Esophagus (tissue), 2 donors: Measurements from ENCODE around the gene GGCX. TPM values are rescaled to one million over a fixed set of nuclear protein-coding genes. Genes with fewer than 3 reads are reported as not detected.

Source experiments
- H3K27ac ChIP-seq, 2 donors: one replicate each; pipeline ENCODE4 v1.5.1; 2013; ENCODE audit warnings: low read depth in 2 of 2, mild to moderate bottlenecking in 2 of 2, inconsistent platforms in 1 of 2, low read length in 1 of 2, moderate library complexity in 1 of 2
- H3K27me3 ChIP-seq, 2 donors: one replicate each; pipeline ENCODE4 v1.6.1; 2013; ENCODE audit warnings: low read length in 2 of 2, control low read depth in 1 of 2, mild to moderate bottlenecking in 1 of 2; ENCODE audit not compliant: insufficient read depth in 2 of 2, control insufficient read depth in 1 of 2
- H3K36me3 ChIP-seq, 2 donors: one replicate each; pipeline ENCODE4 v1.6.1; 2013; ENCODE audit warnings: low read length in 1 of 2; ENCODE audit not compliant: control insufficient read depth in 2 of 2, insufficient read depth in 2 of 2
- H3K4me1 ChIP-seq, 2 donors: one replicate each; pipeline ENCODE4 v1.6.1; 2013; ENCODE audit warnings: low read length in 1 of 2; ENCODE audit not compliant: control insufficient read depth in 2 of 2, insufficient read depth in 2 of 2
- H3K4me3 ChIP-seq, 2 donors: one replicate each; pipeline ENCODE4 v1.5.1; 2013; ENCODE audit warnings: low read length in 2 of 2, mild to moderate bottlenecking in 2 of 2, low read depth in 1 of 2, moderate library complexity in 1 of 2
- H3K9me3 ChIP-seq, 2 donors: one replicate each; pipeline ENCODE4 v1.6.1; 2013; ENCODE audit warnings: mild to moderate bottlenecking in 2 of 2, low read depth in 1 of 2, low read length in 1 of 2, moderate library complexity in 1 of 2; ENCODE audit not compliant: control insufficient read depth in 2 of 2, insufficient read depth in 1 of 2
- WGBS, 2 donors: extraction: QIAGEN DNeasy Blood & Tissue Kit; methylation state at CpG; one replicate each; pipeline ENCODE4 v1.1.7; 2013; 5-methylcytosine and 5-hydroxymethylcytosine counted together
- polyA plus RNA-seq, 2 donors: library from polyadenylated mRNA; stranded (reverse); fragments of 200-250 nt; gene quantifications; one replicate each; pipeline ENCODE4 v1.2.3, GENCODE V29; 2013
- donor health status: healthy with polysubstance abuse.
- donor health status: Bipolar disorder and iron deficiency.

GGCX gene
- polyA plus RNA-seq, 2 donors, result 10.2 to 18.1 TPM

GRCh38 chr2:85506768-85507181 lies 54.5 kb downstream of the GGCX start:
- WGBS, 2 donors, result 68 to 69% methylated on average over 7 of the region's 7 CpGs
- Histone ChIP-seq H3K4me1 (peaks cover 8 to 22% of the 10 kb centered on the region in 2 donors), H3K27ac (peak overlapping the region in 1 of 2 donors; percentile 32), H3K4me3 (no peak overlapping the region), H3K9me3 (no peaks in the 10 kb centered on the region), H3K36me3 (no peaks in the 10 kb centered on the region), H3K27me3 (no peaks in the 10 kb centered on the region)

DNA sequence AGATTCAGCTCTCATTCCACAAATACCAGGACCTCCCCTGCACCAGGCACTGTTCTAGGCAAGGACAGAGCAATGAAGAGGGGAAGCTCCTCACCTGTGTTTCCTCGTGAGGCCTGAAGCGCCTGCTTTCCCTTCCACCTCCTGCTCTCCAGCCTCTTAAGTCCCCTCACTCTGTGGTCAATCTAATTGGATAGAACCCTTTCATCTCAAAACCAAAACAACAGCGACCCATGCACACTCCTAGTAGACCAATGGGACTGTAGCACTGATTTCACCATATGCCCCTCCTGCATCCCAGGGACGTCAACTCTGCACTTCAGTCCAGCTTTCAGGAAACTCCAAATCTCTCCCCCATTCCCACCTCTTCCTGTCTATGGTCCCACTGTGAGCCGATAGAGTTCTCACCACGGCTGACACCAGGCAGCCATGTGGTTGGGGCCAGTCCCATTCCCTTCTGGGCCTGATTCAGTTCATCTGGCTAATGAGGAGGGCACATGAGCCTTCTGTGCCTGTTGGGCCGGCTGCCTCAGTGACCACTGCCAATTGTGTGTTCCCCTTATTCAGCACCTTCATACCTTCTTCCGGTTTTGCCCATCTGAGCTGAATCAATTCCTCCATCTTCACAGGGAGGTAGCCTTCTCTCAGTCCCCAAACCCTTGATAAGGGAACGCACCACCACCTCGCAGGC lies 55.6 kb downstream of the GGCX start:
- WGBS, 2 donors, result 85 to 92% methylated on average over 10 of the region's 10 CpGs
- Histone ChIP-seq H3K4me3 (no peak overlapping the region), H3K36me3 (no peaks in the 10 kb centered on the region), H3K27ac (peak overlapping the region; percentile 41 to 62), H3K4me1 (peaks cover 8 to 22% of the 10 kb centered on the region in 2 donors), H3K9me3 (no peaks in the 10 kb centered on the region), H3K27me3 (no peaks in the 10 kb centered on the region)

GRCh38 chr2:85504778-85505261 lies 56.5 kb downstream of the GGCX start:
- Histone ChIP-seq H3K4me1 (peaks cover 8 to 22% of the 10 kb centered on the region in 2 donors), H3K27ac (peak overlapping the region; percentile 46 to 62), H3K4me3 (no peak overlapping the region), H3K27me3 (no peaks in the 10 kb centered on the region), H3K9me3 (no peaks in the 10 kb centered on the region), H3K36me3 (no peaks in the 10 kb centered on the region)
- 20 to 35% methylated on average over 3 of the region's 3 CpGs for WGBS, 2 donors

GRCh38 chr2:85503851-85504777 lies 57.2 kb downstream of the GGCX start:
- Histone ChIP-seq H3K4me1 (peaks cover 8 to 22% of the 10 kb centered on the region in 2 donors), H3K27ac (peak overlapping the region; percentile 46 to 79), H3K4me3 (no peak overlapping the region), H3K9me3 (no peaks in the 10 kb centered on the region), H3K36me3 (no peaks in the 10 kb centered on the region), H3K27me3 (no peaks in the 10 kb centered on the region)
- WGBS, 2 donors, result 73 to 75% methylated on average over 18 of the region's 18 CpGs

DNA sequence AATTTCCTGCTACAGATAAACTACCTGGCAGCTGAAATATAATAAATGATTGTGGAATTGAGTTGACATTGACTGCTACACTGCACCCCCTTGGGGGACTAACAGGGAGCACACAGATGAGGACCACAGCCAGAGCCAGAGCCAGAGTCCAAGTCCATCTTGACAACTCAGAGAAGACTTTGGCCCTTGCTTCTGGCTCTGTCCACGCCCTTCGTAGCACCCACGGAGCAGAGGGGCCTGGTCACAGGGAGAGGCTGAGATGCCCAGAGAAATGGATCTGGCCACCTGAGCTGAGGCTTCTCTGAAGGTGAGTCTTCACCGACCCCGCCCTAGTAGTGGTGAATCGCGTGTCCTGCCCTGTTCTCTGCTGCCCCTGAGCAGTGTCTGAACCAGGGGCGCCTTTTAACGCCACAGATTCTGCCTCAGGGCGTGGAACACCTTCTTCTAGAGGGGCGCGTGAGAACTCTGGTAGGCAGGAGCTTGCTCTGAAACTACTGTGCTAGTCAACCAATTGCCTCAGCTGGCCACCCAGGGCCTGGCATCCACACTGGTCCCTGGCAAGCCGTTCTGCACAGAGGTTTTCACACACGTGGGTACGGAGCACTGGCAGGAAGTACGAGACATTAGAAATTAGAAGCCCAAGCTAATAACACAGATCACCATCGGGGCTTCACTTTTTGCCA lies 58.0 kb downstream of the GGCX start:
- Histone ChIP-seq H3K27me3 (no peaks in the 10 kb centered on the region), H3K4me3 (no peak overlapping the region), H3K9me3 (no peaks in the 10 kb centered on the region), H3K36me3 (no peaks in the 10 kb centered on the region), H3K4me1 (peaks cover 8 to 22% of the 10 kb centered on the region in 2 donors), H3K27ac (peak overlapping the region; percentile 46 to 79)
- WGBS, 2 donors, result 59 to 75% methylated on average over 17 of the region's 17 CpGs

DNA sequence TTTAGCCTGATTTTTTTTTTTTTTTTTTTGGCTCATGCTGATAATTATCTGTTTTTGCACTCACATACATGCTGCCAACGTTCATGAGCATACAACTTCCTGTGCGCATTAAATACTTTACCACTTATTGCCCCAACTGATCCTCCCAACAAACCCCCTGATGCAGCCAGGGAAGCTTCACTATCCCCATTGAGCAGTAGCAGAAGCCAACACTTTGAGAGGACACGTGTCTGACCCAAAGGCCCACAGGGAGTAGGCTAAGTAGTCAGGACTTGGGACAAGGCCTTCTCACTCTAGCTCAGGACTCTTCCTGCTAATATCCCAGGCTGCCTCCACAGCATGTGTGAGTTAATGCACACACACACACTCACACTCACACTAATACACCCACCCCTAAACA lies 58.6 kb downstream of the GGCX start:
- H3K4me3 ChIP-seq, result no peak overlapping the region
- WGBS, 2 donors, result 72 to 76% methylated on average over 3 of the region's 3 CpGs
- peak overlapping the region in 1 of 2 donors; percentile 9 for H3K27ac ChIP-seq
- H3K9me3 ChIP-seq, result no peaks in the 10 kb centered on the region
- H3K4me1 ChIP-seq, result peaks cover 8 to 22% of the 10 kb centered on the region in 2 donors
- no peaks in the 10 kb centered on the region for H3K36me3 ChIP-seq
- H3K27me3 ChIP-seq, result no peaks in the 10 kb centered on the region

DNA sequence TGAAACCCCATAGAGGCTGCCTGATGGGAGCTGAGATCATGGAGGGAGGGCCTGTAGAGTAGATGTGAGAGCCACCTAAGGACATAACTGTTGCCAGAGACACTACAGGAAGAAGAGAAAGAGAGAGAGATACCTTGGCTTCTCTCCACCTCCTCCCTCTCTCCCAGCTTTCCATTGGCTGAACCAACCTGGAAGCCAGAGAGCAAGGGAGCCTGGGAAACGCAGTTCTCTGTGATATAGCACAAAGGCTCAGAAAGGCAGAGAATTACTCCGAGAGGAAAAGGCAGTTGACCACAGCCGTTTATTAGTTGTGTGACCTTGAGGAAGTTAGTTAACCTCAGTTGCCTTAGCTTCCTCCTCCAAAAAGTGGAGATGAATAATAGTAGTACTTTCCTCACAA lies 60.0 kb downstream of the GGCX start:
- Histone ChIP-seq H3K4me1 (peaks cover 8 to 22% of the 10 kb centered on the region in 2 donors), H3K36me3 (no peaks in the 10 kb centered on the region), H3K9me3 (no peaks in the 10 kb centered on the region), H3K4me3 (no peak overlapping the region), H3K27ac (peak overlapping the region in 1 of 2 donors; percentile 2), H3K27me3 (no peaks in the 10 kb centered on the region)
- WGBS, 2 donors, result 67 to 84% methylated on average over 3 of the region's 3 CpGs

DNA sequence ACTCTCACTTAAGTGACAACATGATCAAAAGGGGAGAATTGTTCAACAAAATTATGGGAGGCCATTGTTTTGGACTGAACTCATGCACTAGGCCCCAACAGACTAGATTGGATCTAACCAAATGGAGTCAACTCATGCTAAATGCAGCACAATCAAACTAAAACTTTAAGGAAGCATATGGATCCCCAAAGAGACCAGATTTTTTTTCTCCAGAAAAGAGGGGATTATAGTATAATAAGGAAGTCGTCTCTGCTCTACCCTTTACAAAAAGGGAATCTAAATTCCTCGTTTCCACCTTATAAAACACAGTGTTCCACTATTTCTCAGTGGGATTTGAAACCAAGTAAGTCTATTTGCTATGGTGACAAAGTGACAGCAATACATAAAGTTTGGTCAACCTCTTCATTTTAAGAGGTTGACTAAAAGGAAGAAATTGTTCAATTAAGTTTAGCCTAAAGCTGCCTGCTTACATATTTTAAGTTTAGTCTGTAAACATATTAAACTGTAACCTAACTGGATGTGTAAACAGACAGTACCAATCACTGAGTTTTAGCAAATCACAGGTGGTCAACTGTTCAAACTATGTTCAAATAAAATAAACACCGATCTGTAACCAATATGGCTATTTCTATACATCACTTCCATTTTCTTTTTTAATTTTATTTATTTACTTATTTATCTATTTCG lies 63.2 kb downstream of the GGCX start:
- Histone ChIP-seq H3K9me3 (no peaks in the 10 kb centered on the region), H3K4me3 (no peak overlapping the region), H3K36me3 (no peaks in the 10 kb centered on the region), H3K27me3 (no peaks in the 10 kb centered on the region), H3K27ac (peak overlapping the region in 1 of 2 donors; percentile 66), H3K4me1 (peaks cover 0 to under 1% of the 10 kb centered on the region in 2 donors)
- WGBS, 2 donors, result 81 to 89% methylated on average over 4 of the region's 4 CpGs

DNA sequence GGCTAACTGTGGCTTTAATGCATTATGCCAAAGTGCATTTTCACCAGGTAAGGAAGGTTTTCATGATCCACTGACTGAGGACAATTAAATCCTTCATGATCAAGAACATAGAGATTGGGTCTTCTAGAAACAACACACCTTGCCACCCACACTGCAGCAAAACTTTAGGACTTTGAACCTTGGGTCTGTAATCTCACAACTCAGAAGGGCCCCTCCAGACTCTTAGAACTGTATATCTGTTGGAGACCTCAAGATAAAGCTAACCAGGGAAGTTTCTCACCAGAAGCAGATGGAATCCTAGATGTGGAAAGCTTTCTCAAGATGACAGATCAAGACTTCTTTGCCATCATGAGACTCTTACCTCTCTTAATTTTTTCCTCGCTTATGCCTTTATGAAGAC lies 64.9 kb downstream of the GGCX start:
- WGBS, 2 donors, result 97 to 98% methylated on average over 1 of the region's 1 CpG
- no peaks in the 10 kb centered on the region for H3K27me3 ChIP-seq
- H3K4me1 ChIP-seq, result no peaks in the 10 kb centered on the region
- no peak overlapping the region for H3K4me3 ChIP-seq
- H3K36me3 ChIP-seq, result no peaks in the 10 kb centered on the region
- no peak overlapping the region for H3K27ac ChIP-seq
- no peaks in the 10 kb centered on the region for H3K9me3 ChIP-seq
